GM20431 (cell line): ENCODE results near the gene PPL.

Experiments used
- in situ Hi-C: fragments of 300-500 bp; cut with MseI, MboI; formaldehyde crosslinking; loops from one replicate; pipeline ENCODE4 v1.15.0; 2020; ENCODE audit warnings: low sequenced_read_pairs; ENCODE audit not compliant: unreplicated experiment

Gene PPL

DNA sequence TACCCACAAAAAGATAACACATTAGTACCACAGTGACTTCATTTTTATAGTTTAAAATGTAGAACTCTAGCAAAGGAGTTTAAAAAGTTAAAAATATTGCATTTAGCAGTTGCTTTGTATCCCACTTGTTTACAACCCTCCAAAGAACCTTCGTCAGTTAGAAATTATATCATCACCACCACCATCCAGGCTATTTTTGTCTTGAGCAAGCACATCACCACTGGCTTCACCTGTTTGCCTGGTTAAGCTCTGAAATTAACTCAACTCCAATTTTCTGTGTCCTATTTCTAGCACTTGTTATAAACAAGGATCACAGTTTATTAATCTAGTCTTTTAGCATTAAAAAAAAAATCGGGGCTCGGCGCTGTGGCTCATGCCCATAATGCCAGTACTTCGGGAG is 96.0 kb downstream of the PPL start:
- in situ Hi-C loops, result no loop called here

GRCh38 chr16:4839942-4840341 is 97.0 kb downstream of the PPL start:
- in situ Hi-C loops, result no loop called here

DNA sequence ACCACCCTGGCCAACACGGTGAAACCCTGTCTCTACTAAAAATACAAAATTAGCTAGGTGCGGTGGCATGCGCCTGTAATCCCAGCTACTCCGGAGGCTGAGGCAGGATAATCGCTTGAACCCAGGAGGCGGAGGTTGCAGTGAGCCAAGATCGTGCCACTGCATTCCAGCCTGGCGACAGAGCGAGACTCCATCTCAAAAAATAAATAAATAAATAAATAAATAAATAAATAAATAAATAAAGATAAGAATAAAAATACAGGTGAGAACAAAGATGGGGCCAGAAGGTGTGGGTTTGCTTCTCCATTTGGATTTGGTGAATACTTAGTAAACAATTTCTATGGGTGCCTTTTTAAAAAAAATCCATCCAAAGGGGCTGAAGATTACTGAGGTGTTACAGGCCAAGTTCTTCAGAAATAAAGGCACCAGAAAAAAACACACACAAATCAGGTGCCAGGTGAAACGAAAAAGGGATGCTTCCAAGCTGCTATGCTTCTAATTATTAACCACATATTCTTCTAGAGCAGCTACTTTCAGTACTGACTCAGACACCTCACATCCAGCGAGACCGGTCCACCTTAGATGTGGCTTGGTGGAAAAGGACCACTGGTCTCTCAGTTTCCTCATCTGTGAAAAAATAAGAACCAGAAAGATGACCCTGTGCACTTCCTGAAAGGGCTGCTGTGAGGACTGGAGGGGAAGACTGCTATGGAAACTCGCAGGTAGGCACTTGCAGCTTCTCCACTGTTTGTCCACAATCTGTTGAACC is 99.0 kb downstream of the PPL start:
- in situ Hi-C loops, result no loop called here

- in situ Hi-C loops, result no loop called here
Observed at GRCh38 chr16:4836727-4837126, 100.2 kb downstream of the PPL start.

DNA sequence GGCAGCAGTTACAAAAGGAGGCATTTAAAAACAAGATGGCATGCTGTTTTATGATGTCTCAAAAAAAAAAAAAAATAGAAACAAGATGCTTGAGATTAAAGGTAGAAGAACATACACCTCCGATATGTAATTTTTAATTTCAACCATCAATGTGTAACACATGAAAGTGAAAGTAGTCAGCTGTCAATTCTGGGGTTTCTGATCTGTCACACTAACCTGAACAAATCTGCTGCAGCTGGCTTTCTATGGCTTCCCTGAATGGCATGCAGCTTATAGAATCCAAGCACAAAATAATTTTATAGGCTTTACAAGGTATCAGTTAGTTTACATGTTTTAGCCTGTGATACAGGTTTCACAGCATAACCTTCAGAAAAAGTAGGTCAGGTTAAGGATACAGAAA is 103.4 kb downstream of the PPL start:
- in situ Hi-C loops, result no loop called here

DNA sequence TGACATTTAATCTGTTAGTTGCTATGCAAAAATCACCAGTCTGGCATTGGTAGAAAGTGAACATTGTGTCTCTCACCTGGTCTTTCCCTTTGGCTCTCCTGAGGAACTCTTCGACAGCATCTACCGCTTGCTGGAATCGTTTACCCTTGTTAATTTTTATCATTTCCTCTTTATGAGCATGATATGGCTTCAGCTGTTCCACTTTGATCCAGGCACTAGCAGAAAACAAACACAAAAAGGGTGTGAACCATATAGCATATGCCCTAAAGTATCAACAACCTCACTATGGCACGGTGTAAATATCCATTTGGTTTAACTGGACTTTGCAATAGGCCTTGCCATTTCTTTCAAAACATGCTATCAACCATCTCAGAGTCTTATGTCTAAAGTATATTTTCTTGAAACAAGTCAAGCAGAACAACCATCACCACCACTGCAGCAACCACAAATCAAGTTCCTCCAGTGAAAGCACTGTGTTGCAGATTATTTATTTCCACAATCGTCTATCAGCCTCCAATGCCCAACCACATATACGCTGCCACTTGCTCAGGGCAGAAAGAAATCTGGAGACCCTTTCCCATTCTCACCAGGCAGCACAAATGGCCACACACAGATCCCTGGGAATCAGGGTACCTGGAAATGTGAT is 104.1 kb downstream of the PPL start:
- in situ Hi-C loops, result no loop called here
